ENCODE data around the gene DNM1.

DNM1 gene

GRCh38 chr9:128203024-128203706, at the start of gene DNM1:
TSS of gene DNM1 (plus strand) at chr9:128203379. CDS start at chr9:128203471, 92 bp downstream.
- FAIRE-seq, result no peak

- FAIRE-seq, result no peak
Observed at GRCh38 chr9:128153947-128154695, 49.1 kb upstream of the DNM1 start.

- FAIRE-seq, result no peak
Observed at GRCh38 chr9:128155736-128156500, 47.3 kb upstream of the DNM1 start.

GRCh38 chr9:128159522-128159783, 43.7 kb upstream of the DNM1 start:
- FAIRE-seq, result no peak

- no peak for FAIRE-seq
Observed at GRCh38 chr9:128159784-128160602, 43.2 kb upstream of the DNM1 start, which contains the start of gene BBLN. TSS of gene BBLN (plus strand) at chr9:128160265. CDS start at chr9:128160408, 143 bp downstream.

GRCh38 chr9:128160603-128160987, 42.6 kb upstream of the DNM1 start:
- no peak for FAIRE-seq

GRCh38 chr9:128161215-128161902, 41.8 kb upstream of the DNM1 start:
- no peak for FAIRE-seq

- FAIRE-seq, result no peak
Observed at GRCh38 chr9:128162215-128163026, 40.8 kb upstream of the DNM1 start.

GRCh38 chr9:128163027-128163515, 40.1 kb upstream of the DNM1 start:
- FAIRE-seq, result no peak

- no peak for FAIRE-seq
Observed at GRCh38 chr9:128163523-128164306, 39.5 kb upstream of the DNM1 start.

- no peak for FAIRE-seq
Observed at GRCh38 chr9:128164307-128164885, 38.8 kb upstream of the DNM1 start.

- no peak for FAIRE-seq
Observed at GRCh38 chr9:128166169-128166568, 37.0 kb upstream of the DNM1 start.

GRCh38 chr9:128167209-128167608, 36.0 kb upstream of the DNM1 start:
- FAIRE-seq, result no peak

- no peak for FAIRE-seq
Observed at GRCh38 chr9:128168731-128169308, 34.4 kb upstream of the DNM1 start.

GRCh38 chr9:128169492-128169891, 33.7 kb upstream of the DNM1 start:
- no peak for FAIRE-seq

- no peak for FAIRE-seq
Observed at GRCh38 chr9:128169925-128170324, 33.3 kb upstream of the DNM1 start.

- FAIRE-seq, result no peak
Observed at GRCh38 chr9:128174062-128174461, 29.1 kb upstream of the DNM1 start.

GRCh38 chr9:128175102-128175563, 28.0 kb upstream of the DNM1 start:
- FAIRE-seq, result no peak

GRCh38 chr9:128175726-128176125, 27.5 kb upstream of the DNM1 start:
- no peak for FAIRE-seq
